Esophagus muscularis mucosa (tissue), 3 donors: Measurements from ENCODE around the gene TMEM150C.

Experiments used
- EP300 ChIP-seq: sonication (generic); formaldehyde crosslinking; IDR thresholded peaks from one replicate; pipeline ENCODE4 v1.6.1; 2017; ENCODE audit warnings: antibody characterized with exemption
- TF ChIP-seq, protein P1 (sequence below), 3 experiments: fragments of 200-600 bp in 2 of 3; fragments of 450-650 bp in 1 of 3; sonication (generic) in 2 of 3; IDR thresholded peaks; one replicate each; pipeline ENCODE4 v1.5.1; 2017 to 2019; ENCODE audit warnings: antibody characterized with exemption in 3 of 3, mild to moderate bottlenecking in 2 of 3, moderate library complexity in 1 of 3

DNA sequence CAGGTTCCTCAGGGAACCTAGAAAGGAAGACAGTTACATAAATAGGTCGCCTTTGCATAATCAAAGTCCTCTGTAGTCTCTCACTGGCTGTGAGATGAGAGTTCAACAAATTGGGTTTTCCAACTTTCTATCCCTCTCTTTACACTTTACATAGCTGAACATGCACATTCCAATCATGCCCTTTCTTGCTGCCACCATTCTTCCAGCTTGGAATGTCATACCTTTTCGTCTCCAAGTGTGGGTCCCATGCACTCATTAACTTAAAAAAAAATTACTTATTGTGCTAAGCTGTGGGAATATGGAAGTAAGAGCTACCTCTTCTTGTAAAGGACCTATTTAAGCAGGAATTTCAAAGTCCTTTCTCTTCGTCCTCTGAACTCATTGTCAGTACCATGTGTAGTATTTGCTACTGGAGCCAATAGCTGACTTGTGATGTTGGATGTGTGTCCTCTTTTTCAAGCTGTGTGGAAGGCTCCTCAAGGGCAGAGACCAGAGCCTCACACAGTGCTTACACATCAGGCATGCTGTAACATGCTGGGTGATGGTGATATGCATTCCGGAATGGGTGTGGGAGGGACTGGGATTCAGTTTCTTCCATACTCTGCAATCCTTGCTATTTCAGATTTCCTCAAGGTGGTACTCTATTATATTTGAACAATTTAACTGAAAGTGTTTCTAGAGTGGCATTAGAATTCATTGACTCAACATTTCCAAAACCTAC, 124.3 kb downstream of the TMEM150C start:
- TF ChIP-seq EP300: no peak
- TF ChIP-seq, protein P1, sequence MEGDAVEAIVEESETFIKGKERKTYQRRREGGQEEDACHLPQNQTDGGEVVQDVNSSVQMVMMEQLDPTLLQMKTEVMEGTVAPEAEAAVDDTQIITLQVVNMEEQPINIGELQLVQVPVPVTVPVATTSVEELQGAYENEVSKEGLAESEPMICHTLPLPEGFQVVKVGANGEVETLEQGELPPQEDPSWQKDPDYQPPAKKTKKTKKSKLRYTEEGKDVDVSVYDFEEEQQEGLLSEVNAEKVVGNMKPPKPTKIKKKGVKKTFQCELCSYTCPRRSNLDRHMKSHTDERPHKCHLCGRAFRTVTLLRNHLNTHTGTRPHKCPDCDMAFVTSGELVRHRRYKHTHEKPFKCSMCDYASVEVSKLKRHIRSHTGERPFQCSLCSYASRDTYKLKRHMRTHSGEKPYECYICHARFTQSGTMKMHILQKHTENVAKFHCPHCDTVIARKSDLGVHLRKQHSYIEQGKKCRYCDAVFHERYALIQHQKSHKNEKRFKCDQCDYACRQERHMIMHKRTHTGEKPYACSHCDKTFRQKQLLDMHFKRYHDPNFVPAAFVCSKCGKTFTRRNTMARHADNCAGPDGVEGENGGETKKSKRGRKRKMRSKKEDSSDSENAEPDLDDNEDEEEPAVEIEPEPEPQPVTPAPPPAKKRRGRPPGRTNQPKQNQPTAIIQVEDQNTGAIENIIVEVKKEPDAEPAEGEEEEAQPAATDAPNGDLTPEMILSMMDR (IDR thresholded peaks at IDR 0.05): no peak
